Measurements from ENCODE around the gene VAMP2. TPM values are rescaled to one million over a fixed set of nuclear protein-coding genes. Genes with fewer than 3 reads are reported as not detected.

VAMP2 gene
- total and polyA plus RNA-seq, 9 of the 15 experiments (the other 6 are each of a cell fraction or from before 2014, with no cell fraction given): 2.3 to 31.8 (median 6.0) TPM

DNA sequence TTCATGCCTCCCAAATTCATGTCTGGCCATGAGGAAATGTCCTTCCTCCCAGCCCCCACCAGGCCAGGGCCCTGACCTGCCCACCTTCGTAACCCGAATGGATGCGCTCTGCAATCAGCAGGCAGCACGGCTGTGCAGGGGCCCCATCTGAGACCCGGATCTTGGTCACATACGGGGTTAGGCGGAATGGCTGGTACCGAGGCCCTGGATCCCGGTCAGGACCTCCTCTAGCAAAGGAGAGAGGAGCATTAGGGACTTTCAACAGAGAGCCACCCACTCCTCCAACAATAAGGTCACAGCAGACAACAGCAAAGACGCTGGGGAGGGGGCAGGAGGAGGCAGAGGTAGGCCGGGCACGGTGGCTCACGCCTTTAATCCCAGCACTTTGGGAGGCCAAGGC, 14.2 kb downstream of the VAMP2 start (continued):
- TF ChIP-seq BMI1 (IDR thresholded peaks at IDR 0.05; ENCODE audit: low read length): no peak
- TF ChIP-seq, protein P1, sequence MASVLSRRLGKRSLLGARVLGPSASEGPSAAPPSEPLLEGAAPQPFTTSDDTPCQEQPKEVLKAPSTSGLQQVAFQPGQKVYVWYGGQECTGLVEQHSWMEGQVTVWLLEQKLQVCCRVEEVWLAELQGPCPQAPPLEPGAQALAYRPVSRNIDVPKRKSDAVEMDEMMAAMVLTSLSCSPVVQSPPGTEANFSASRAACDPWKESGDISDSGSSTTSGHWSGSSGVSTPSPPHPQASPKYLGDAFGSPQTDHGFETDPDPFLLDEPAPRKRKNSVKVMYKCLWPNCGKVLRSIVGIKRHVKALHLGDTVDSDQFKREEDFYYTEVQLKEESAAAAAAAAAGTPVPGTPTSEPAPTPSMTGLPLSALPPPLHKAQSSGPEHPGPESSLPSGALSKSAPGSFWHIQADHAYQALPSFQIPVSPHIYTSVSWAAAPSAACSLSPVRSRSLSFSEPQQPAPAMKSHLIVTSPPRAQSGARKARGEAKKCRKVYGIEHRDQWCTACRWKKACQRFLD (CRISPR knock-in tag; IDR thresholded peaks at IDR 0.05): no peak
- TF ChIP-seq, protein P2, sequence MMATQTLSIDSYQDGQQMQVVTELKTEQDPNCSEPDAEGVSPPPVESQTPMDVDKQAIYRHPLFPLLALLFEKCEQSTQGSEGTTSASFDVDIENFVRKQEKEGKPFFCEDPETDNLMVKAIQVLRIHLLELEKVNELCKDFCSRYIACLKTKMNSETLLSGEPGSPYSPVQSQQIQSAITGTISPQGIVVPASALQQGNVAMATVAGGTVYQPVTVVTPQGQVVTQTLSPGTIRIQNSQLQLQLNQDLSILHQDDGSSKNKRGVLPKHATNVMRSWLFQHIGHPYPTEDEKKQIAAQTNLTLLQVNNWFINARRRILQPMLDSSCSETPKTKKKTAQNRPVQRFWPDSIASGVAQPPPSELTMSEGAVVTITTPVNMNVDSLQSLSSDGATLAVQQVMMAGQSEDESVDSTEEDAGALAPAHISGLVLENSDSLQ (IDR thresholded peaks at IDR 0.05): no peak
- no peak for TF ChIP-seq ZNF778 (CRISPR knock-in tag; IDR thresholded peaks at IDR 0.05)
- no peak for TF ChIP-seq CBX5 (IDR thresholded peaks at IDR 0.05; ENCODE audit: borderline replicate concordance, low read depth)

DNA sequence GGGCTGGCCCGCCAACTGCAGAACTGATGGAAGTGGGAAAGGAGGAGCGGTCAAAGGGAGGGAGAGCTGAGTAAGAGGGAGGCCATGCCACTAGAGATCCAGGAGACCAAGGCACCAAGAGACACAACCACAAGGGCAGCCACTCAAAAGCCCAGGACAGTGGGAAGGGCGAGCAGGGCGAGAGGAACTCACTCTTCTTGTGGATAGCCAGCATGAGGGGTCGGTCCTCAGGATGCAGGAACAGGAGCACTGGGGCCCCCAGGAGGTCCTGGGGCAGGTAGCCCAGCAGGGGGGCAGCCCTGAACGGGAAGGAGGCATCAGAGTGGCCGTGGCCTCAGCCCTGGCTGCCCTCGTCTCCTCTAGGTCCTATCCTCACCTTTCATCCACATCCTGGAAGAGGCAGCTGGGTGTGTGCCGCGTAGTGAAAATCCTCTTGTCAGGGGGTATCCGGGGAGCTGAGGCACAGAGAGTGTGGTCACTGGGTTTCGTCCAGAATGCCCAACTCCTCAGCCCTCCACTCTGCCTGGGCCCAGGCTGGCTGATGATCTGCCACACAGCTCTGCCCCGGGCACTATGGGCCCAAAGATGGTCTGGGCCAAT, 14.8 kb downstream of the VAMP2 start:
- WGBS (ENCODE audit: insufficient coverage, low coverage, missing lambda C conversion rate): 87% methylated on average over 9 of the region's 13 CpGs
- H3K27me3 ChIP-seq (ENCODE audit: control insufficient read depth in 2 of 2, insufficient read depth in 2 of 2, low read length in 2 of 2): no peaks in the 10 kb centered on the region
- BruUV-seq (replicated peaks): no TSS peak
- CTCF ChIA-PET (ENCODE audit: low intra/inter-chr PET ratio): interaction anchor here (0.5 kb wide), 1 partner anchor 73 kb away, joined by 3 read pairs; no protein-coding TSS in a partner anchor
- H3K4me3 ChIP-seq: no peak overlapping the region
- no peak overlapping the region for H3K4me2 ChIP-seq (ENCODE audit: insufficient read depth, low read length)
- no peak overlapping the region for H3K9ac ChIP-seq (ENCODE audit: insufficient read depth in 1 of 2, low read depth in 2 of 2, low read length in 2 of 2)
- intact Hi-C loops (cut with micrococcal nuclease) (no loop called here), in situ Hi-C loops (cut with MboI) (no loop called here)
- DNase-seq (ENCODE audit: extremely low read depth in 1 of 4, low spot score in 3 of 4): no peak
- no peak for FAIRE-seq
- no peak overlapping the region for H3K27ac ChIP-seq (ENCODE audit: extremely low read depth, low read depth, low read length)
- 0 out of 2 replicates have a peak, but pooled peaks cover 4% of the 10 kb centered on the region for H4K20me1 ChIP-seq (replicated peaks; ENCODE audit: control insufficient read depth, insufficient read depth, low read length)
- H3K36me3 ChIP-seq (ENCODE audit: control insufficient read depth, insufficient read depth, low read length): peaks cover 57% of the 10 kb centered on the region; the same call in 2 of the 3 replicates
- H3K9me1 ChIP-seq (ENCODE audit: control insufficient read depth, insufficient read depth, low read length): no peaks in the 10 kb centered on the region
- POLR2A ChIA-PET: interaction anchor here (0.9 kb wide), 1 partner anchor 8 kb away, joined by 3 read pairs; no protein-coding TSS in a partner anchor
- H3K9me3 ChIP-seq (replicated peaks; ENCODE audit: control insufficient read depth, insufficient read depth, low read depth, low read length): no peaks in the 10 kb centered on the region
- ATAC-seq: no peak
- H3K4me1 ChIP-seq (replicated peaks in 1 of 2; ENCODE audit: control insufficient read depth in 2 of 2, insufficient read depth in 2 of 2, low read length in 2 of 2): peaks cover 5 to 37% of the 10 kb centered on the region in 2 experiments
- H3K79me2 ChIP-seq (ENCODE audit: control insufficient read depth, insufficient read depth, low read length): peaks cover 24% of the 10 kb centered on the region
- H2AFZ ChIP-seq (ENCODE audit: low read depth, low read length): no peak overlapping the region
- TF ChIP-seq, protein P3, sequence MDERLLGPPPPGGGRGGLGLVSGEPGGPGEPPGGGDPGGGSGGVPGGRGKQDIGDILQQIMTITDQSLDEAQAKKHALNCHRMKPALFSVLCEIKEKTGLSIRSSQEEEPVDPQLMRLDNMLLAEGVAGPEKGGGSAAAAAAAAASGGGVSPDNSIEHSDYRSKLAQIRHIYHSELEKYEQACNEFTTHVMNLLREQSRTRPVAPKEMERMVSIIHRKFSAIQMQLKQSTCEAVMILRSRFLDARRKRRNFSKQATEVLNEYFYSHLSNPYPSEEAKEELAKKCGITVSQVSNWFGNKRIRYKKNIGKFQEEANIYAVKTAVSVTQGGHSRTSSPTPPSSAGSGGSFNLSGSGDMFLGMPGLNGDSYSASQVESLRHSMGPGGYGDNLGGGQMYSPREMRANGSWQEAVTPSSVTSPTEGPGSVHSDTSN (CRISPR knock-in tag; IDR thresholded peaks at IDR 0.05; ENCODE audit: low read depth): no peak
- TF ChIP-seq, protein P3 (tag; conservative IDR thresholded peaks at IDR 0.05; ENCODE audit: low read depth): no peak
- TF ChIP-seq POLR2AphosphoS2 (IDR thresholded peaks at IDR 0.05; ENCODE audit: low read length): no peak
- TF ChIP-seq FOXO4 (CRISPR knock-in tag; IDR thresholded peaks at IDR 0.05): no peak
- no peak for TF ChIP-seq BDP1 (IDR thresholded peaks at IDR 0.05; ENCODE audit: insufficient read depth, insufficient read length)
